Testis (tissue), 3 donors: Measurements from ENCODE around the gene ACOT12. TPM values are rescaled to one million over a fixed set of nuclear protein-coding genes. Genes with fewer than 3 reads are reported as not detected.

ENCODE experiments used
- DNase-seq: peaks from one replicate; pipeline ENCODE4 v3.0.0-alpha.2; 2019
- H3K27ac ChIP-seq, 2 donors: fragments of 200-600 bp; sonication (generic); one replicate each; pipeline ENCODE4 v1.5.1; 2019
- H3K27me3 ChIP-seq: fragments of 200-600 bp; sonication (generic); one replicate; pipeline ENCODE4 v1.5.1; 2019
- H3K36me3 ChIP-seq: fragments of 200-600 bp; sonication (generic); one replicate; pipeline ENCODE4 v1.5.1; 2017; ENCODE audit warnings: low read depth; ENCODE audit errors: missing control alignments
- H3K4me1 ChIP-seq: fragments of 200-600 bp; sonication (generic); one replicate; pipeline ENCODE4 v1.5.1; 2019
- H3K4me3 ChIP-seq, 2 donors: fragments of 200-600 bp; sonication (generic); one replicate each; pipeline ENCODE4 v1.5.1; 2017 to 2019
- H3K9me3 ChIP-seq: fragments of 200-600 bp; sonication (generic); one replicate; pipeline ENCODE4 v1.5.1; 2017
- POLR2A ChIP-seq: fragments of 450-650 bp; IDR thresholded peaks from one replicate; pipeline ENCODE4 v1.6.1; 2017; ENCODE audit warnings: antibody characterized with exemption, mild to moderate bottlenecking, moderate library complexity
- WGBS, 2 donors: methylation state at CpG; one replicate each; pipeline ENCODE4 v1.1.5; 2018; 5-methylcytosine and 5-hydroxymethylcytosine counted together
- intact Hi-C: fragments of 100-400 bp; cut with DNase I; formaldehyde crosslinking; loops from one replicate; pipeline ENCODE4 v1.15.1; 2023; ENCODE audit warnings: low total_unique reads
- polyA plus RNA-seq: library from polyadenylated mRNA; stranded (reverse); fragments of 350-450 nt; fragmentation: Illumina TruSeq; extraction: RNeasy Lipid Tissue Mini Kit (QIAGEN cat#74804); gene quantifications from one replicate; pipeline ENCODE4 v1.2.3, GENCODE V29; 2014; ENCODE audit warnings: low read depth, low replicate concordance; ENCODE audit not compliant: insufficient read depth
- total RNA-seq, 2 donors: library from RNA; depleted of rRNA; stranded (reverse); fragments of >200 nt; gene quantifications; one replicate each; pipeline ENCODE4 v1.2.3, GENCODE V29; 2016
- TF ChIP-seq, protein P1 (sequence below), 3 experiments: fragments of 450-650 bp in 2 of 3; fragments of 200-600 bp in 1 of 3; sonication (generic) in 1 of 3; IDR thresholded peaks; one replicate each; pipeline ENCODE4 v1.5.1; 2016 to 2019; ENCODE audit warnings: antibody characterized with exemption in 3 of 3, mild to moderate bottlenecking in 2 of 3, moderate library complexity in 1 of 3

ACOT12 gene
- total and polyA plus RNA-seq, 3 donors from 2014 or later = 0.31 to 0.87 (median 0.44) TPM

DNA sequence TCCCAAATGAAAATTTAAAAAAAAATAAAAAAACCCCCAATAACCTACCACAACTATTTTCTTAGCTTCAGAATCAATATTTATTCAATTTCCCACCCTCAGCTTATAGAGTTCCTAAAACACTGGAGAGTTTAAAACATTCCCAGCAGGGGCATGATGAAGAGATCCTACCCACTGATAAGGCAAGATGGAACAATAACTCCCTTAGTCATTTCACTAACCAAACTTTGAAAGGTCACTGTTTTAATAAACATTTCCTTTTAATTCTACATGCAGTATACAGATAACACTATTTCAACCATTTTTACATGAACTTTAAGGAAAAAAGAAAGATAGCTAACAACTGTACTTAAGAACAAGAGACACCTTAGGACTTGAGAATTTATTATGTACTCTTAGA is 34.9 kb upstream of the ACOT12 start:
- H3K36me3 ChIP-seq = no peaks in the 10 kb centered on the region
- no peak overlapping the region for H3K27ac ChIP-seq
- DNase-seq = no peak
- intact Hi-C loops = loop anchor here (10.0 kb wide), 1 partner anchor 736 kb away; no protein-coding TSS in a partner anchor
- no peaks in the 10 kb centered on the region for H3K27me3 ChIP-seq
- peaks cover 3% of the 10 kb centered on the region for H3K4me1 ChIP-seq
- TF ChIP-seq, protein P1, sequence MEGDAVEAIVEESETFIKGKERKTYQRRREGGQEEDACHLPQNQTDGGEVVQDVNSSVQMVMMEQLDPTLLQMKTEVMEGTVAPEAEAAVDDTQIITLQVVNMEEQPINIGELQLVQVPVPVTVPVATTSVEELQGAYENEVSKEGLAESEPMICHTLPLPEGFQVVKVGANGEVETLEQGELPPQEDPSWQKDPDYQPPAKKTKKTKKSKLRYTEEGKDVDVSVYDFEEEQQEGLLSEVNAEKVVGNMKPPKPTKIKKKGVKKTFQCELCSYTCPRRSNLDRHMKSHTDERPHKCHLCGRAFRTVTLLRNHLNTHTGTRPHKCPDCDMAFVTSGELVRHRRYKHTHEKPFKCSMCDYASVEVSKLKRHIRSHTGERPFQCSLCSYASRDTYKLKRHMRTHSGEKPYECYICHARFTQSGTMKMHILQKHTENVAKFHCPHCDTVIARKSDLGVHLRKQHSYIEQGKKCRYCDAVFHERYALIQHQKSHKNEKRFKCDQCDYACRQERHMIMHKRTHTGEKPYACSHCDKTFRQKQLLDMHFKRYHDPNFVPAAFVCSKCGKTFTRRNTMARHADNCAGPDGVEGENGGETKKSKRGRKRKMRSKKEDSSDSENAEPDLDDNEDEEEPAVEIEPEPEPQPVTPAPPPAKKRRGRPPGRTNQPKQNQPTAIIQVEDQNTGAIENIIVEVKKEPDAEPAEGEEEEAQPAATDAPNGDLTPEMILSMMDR (IDR thresholded peaks at IDR 0.05) = no peak
- TF ChIP-seq POLR2A = no peak
- no peak overlapping the region for H3K4me3 ChIP-seq
- no peaks in the 10 kb centered on the region for H3K9me3 ChIP-seq

DNA sequence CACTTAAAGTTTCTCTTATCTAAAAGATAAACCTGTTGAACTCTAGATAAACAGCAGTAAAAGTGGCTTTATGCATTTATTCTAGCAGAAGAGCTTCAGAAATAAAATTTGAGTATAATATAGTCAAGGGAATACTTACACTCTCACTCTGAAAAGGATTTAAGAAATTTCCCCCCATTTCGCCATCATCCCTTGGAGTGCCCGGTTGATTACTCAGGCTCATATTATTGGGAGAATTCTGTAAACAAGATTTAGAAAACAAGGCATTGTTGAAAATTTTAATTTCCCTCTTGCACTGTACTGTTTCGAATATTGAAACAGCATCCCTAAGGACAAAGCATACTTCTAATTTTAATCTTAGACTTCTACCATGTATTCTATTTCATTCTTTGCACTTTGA is 34.5 kb upstream of the ACOT12 start:
- DNase-seq = no peak
- intact Hi-C loops = loop anchor here (10.0 kb wide), 1 partner anchor 736 kb away; no protein-coding TSS in a partner anchor
- no peak overlapping the region for H3K4me3 ChIP-seq
- H3K27ac ChIP-seq = no peak overlapping the region
- no peak for TF ChIP-seq POLR2A
- TF ChIP-seq, protein P1 (IDR thresholded peaks at IDR 0.05) = no peak
- H3K27me3 ChIP-seq = no peaks in the 10 kb centered on the region
- no peaks in the 10 kb centered on the region for H3K36me3 ChIP-seq
- no peaks in the 10 kb centered on the region for H3K9me3 ChIP-seq
- WGBS, 2 donors = 77 to 92% methylated on average over 3 of the region's 3 CpGs
- H3K4me1 ChIP-seq = peaks cover 3% of the 10 kb centered on the region

DNA sequence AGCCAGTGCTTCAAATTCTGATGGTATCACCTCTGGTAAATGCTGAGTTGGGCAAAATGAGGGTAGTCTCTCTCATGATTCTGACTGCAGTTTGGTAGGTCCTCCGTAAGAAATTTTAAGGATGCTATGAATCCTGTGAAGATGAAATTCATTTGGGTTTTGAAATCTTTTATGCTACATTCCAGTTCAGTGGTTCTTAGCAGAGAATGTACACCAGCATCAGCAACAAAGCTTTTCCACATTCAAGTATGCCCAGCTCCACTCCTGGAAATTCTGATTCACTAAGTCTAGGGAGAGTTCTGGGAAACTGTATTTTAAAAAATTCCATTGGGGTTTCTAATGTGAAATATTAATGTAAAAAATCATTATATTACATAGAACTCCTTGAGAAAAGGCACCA is 33.6 kb upstream of the ACOT12 start:
- no peak for DNase-seq
- no peaks in the 10 kb centered on the region for H3K9me3 ChIP-seq
- H3K36me3 ChIP-seq = no peaks in the 10 kb centered on the region
- H3K27ac ChIP-seq = no peak overlapping the region
- no peak overlapping the region for H3K4me3 ChIP-seq
- WGBS, 2 donors = 89 to 96% methylated on average over 1 of the region's 1 CpG
- no peaks in the 10 kb centered on the region for H3K27me3 ChIP-seq
- intact Hi-C loops = loop anchor here (10.0 kb wide), 1 partner anchor 737 kb away; no protein-coding TSS in a partner anchor
- H3K4me1 ChIP-seq = peaks cover 3% of the 10 kb centered on the region
- no peak for TF ChIP-seq POLR2A
- TF ChIP-seq, protein P1 (IDR thresholded peaks at IDR 0.05) = no peak

DNA sequence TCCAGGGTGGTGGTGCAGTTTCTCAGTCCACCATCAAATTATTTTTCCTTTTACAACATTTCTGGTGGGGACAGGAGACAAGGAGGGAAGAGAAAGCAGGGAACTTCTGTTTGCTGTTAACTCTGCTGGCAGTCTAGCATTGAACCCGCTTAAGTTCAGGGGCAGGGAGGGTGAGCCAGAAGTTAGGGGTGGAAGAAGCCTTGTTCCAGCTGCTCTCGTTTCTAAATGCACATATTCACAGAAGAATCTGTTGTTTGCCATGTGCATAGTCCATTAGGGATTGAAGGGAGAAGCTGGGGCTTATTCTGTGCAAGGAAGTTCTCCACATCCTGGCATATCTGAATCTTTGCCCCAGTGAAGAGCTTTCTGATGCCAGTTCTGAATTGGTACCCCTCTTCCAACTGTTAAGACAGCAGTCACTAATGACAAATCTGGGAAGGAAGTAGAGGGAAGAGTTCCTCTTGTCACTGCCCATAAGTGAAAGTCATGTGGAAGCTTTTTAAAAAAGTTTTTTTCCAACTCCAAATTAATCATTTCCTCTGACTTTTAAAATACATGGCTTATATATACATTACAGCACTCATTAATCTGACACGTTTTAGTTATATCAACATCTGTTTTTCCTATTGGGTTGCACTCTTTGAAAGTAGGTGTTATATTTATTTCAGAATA is 32.6 kb upstream of the ACOT12 start:
- intact Hi-C loops = loop anchor here (10.0 kb wide), 1 partner anchor 738 kb away; no protein-coding TSS in a partner anchor
- WGBS, 2 donors = 42 to 49% methylated on average over 3 of the region's 3 CpGs
- TF ChIP-seq, protein P1 (IDR thresholded peaks at IDR 0.05) = no peak
- TF ChIP-seq POLR2A = no peak
- Histone ChIP-seq H3K27me3 (no peaks in the 10 kb centered on the region), H3K4me3 (no peak overlapping the region), H3K36me3 (no peaks in the 10 kb centered on the region), H3K27ac (no peak overlapping the region), H3K9me3 (no peaks in the 10 kb centered on the region), H3K4me1 (peaks cover 3% of the 10 kb centered on the region)
- DNase-seq = no peak

DNA sequence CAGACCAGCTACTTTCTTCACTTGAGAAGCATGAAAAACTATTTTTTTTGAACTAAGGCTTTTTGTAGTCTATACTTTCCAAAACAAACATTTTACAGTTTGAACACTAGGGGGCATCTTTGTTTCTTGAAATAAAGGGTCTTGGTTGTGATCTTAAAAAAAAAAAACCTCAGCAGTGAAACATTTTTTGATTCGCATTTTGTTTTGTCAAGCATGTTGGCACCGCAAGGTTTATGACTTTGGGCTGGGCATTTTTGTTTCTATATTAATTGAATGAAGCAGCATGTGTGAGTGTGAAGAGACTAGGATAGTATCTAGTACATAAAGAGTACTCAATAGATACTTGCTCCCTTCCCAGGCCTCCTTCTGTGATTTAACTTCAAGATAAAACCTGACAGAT is 31.6 kb upstream of the ACOT12 start:
- DNase-seq = no peak
- 20 to 22% methylated on average over 2 of the region's 2 CpGs for WGBS, 2 donors
- peaks cover 3% of the 10 kb centered on the region for H3K4me1 ChIP-seq
- H3K36me3 ChIP-seq = no peaks in the 10 kb centered on the region
- H3K4me3 ChIP-seq = no peak overlapping the region
- no peaks in the 10 kb centered on the region for H3K27me3 ChIP-seq
- H3K9me3 ChIP-seq = no peaks in the 10 kb centered on the region
- intact Hi-C loops = loop anchor here (10.0 kb wide), 1 partner anchor 739 kb away; no protein-coding TSS in a partner anchor
- TF ChIP-seq POLR2A = no peak
- TF ChIP-seq, protein P1 (IDR thresholded peaks at IDR 0.05) = peak in 2 of 3 experiments; percentile 37 to 71
- H3K27ac ChIP-seq = no peak overlapping the region
